HEK293 (cell line): Measurements from ENCODE around the gene OPRM1.

ENCODE experiments used
- CTCF ChIA-PET: fragments of 350-600 bp; formaldehyde crosslinking; extraction: SDS; loops from one replicate; lab custom pipeline; 2021; ENCODE audit warnings: antibody characterized with exemption; lab: Yijun Ruan, JAX
- POLR2A ChIA-PET: fragments of 300-600 bp; formaldehyde crosslinking; extraction: SDS; loops from one replicate; lab custom pipeline; 2020; ENCODE audit warnings: antibody characterized with exemption, inconsistent platforms; lab: Yijun Ruan, JAX
- H3K27ac ChIP-seq: fragments of 200-500 bp; sonication (Bioruptor generic); 2 replicates; pipeline ENCODE4 v1.5.1; 2014; ENCODE audit warnings: low read depth, low read length, control low read depth, inconsistent platforms; ENCODE audit errors: extremely low read depth
- H3K36me3 ChIP-seq, 2 experiments: fragments of 200-500 bp in 1 of 2; sonication (Bioruptor generic) in 1 of 2; 1 replicate in 1 of 2; 2 replicates in 1 of 2; pipeline ENCODE4 v1.5.1; 2014 to 2017; ENCODE audit warnings: inconsistent platforms in 2 of 2, low read length in 2 of 2; ENCODE audit not compliant: control insufficient read depth in 2 of 2, insufficient read depth in 1 of 2
- H3K4me1 ChIP-seq: fragments of 200-500 bp; sonication (Bioruptor generic); 2 replicates; pipeline ENCODE4 v1.5.1; 2014; ENCODE audit warnings: mild to moderate bottlenecking, low read length, inconsistent platforms; ENCODE audit not compliant: control insufficient read depth, insufficient read depth
- H3K4me3 ChIP-seq: 2 replicates; pipeline ENCODE4 v1.5.1; 2011; ENCODE audit warnings: low read depth, mild to moderate bottlenecking, control low read depth, low read length, moderate library complexity
- H3K9me3 ChIP-seq: fragments of 200-500 bp; sonication (Bioruptor generic); 2 replicates; pipeline ENCODE4 v1.5.1; 2014; ENCODE audit warnings: low read depth, low read length, inconsistent platforms; ENCODE audit not compliant: control insufficient read depth, insufficient read depth
- HOXA7 ChIP-seq: sonication (generic); formaldehyde crosslinking; IDR thresholded peaks from 2 replicates; pipeline ENCODE4 v1.8.1; 2022; ENCODE audit warnings: missing genetic modification reagents, borderline replicate concordance
- KLF7 ChIP-seq: fragments of 450-650 bp; formaldehyde crosslinking; IDR thresholded peaks from 2 replicates; pipeline ENCODE4 v1.5.1; 2016; ENCODE audit warnings: missing biosample characterization, missing genetic modification characterization, borderline replicate concordance
- PBX3 ChIP-seq: sonication (generic); formaldehyde crosslinking; IDR thresholded peaks from 2 replicates; pipeline ENCODE4 v1.8.1; 2022; ENCODE audit warnings: mild to moderate bottlenecking, moderate library complexity, missing genetic modification reagents
- PRDM4 ChIP-seq: fragments of 450-650 bp; formaldehyde crosslinking; IDR thresholded peaks from 2 replicates; pipeline ENCODE4 v1.5.1; 2017; ENCODE audit warnings: missing biosample characterization, missing genetic modification characterization
- REST ChIP-seq: fragments of 450-650 bp; formaldehyde crosslinking; IDR thresholded peaks from 2 replicates; pipeline ENCODE4 v1.5.1; 2016; ENCODE audit warnings: missing biosample characterization, missing genetic modification characterization
- SP7 ChIP-seq: fragments of 450-650 bp; formaldehyde crosslinking; IDR thresholded peaks from 2 replicates; pipeline ENCODE4 v1.5.1; 2016; ENCODE audit warnings: missing biosample characterization, missing genetic modification characterization
- ZBTB10 ChIP-seq: fragments of 450-650 bp; formaldehyde crosslinking; IDR thresholded peaks from 2 replicates; pipeline ENCODE4 v1.5.1; 2016; ENCODE audit warnings: missing biosample characterization, missing genetic modification characterization
- ZBTB17 ChIP-seq: fragments of 450-650 bp; formaldehyde crosslinking; IDR thresholded peaks from 2 replicates; pipeline ENCODE4 v1.5.1; 2016; ENCODE audit warnings: missing biosample characterization, missing genetic modification characterization
- ZFP3 ChIP-seq: fragments of 450-650 bp; formaldehyde crosslinking; IDR thresholded peaks from 2 replicates; pipeline ENCODE4 v1.5.1; 2016; ENCODE audit warnings: low read depth, missing biosample characterization, missing genetic modification characterization
- ZNF133 ChIP-seq: fragments of 450-650 bp; formaldehyde crosslinking; IDR thresholded peaks from 2 replicates; pipeline ENCODE4 v1.5.1; 2016; ENCODE audit warnings: missing biosample characterization, missing genetic modification characterization
- ZNF202 ChIP-seq: fragments of 450-650 bp; formaldehyde crosslinking; IDR thresholded peaks from 2 replicates; pipeline ENCODE4 v1.5.1; 2016; ENCODE audit warnings: missing biosample characterization, missing genetic modification characterization, borderline replicate concordance
- ZNF239 ChIP-seq: fragments of 450-650 bp; formaldehyde crosslinking; IDR thresholded peaks from 2 replicates; pipeline ENCODE4 v1.5.1; 2016; ENCODE audit warnings: missing biosample characterization, missing genetic modification characterization
- ZNF488 ChIP-seq: fragments of 450-650 bp; formaldehyde crosslinking; IDR thresholded peaks from 2 replicates; pipeline ENCODE4 v1.5.1; 2016; ENCODE audit warnings: missing biosample characterization, missing genetic modification characterization
- ZNF521 ChIP-seq: fragments of 450-650 bp; formaldehyde crosslinking; IDR thresholded peaks from 2 replicates; pipeline ENCODE4 v1.5.1; 2017; ENCODE audit warnings: missing biosample characterization, mild to moderate bottlenecking, missing genetic modification characterization
- ZNF530 ChIP-seq: fragments of 450-650 bp; formaldehyde crosslinking; IDR thresholded peaks from 2 replicates; pipeline ENCODE4 v1.5.1; 2016; ENCODE audit warnings: low read depth, missing biosample characterization, missing genetic modification characterization
- ZNF660 ChIP-seq: fragments of 450-650 bp; IDR thresholded peaks from 2 replicates; pipeline ENCODE4 v1.5.1; 2018; ENCODE audit warnings: missing biosample characterization, mild to moderate bottlenecking, missing genetic modification characterization

The OPRM1 gene

GRCh38 chr6:154039231-154039842, at the start of gene OPRM1:
Gene OPRM1 (plus strand): TSS chr6:154039240. CDS start chr6:154039545, 305 bp downstream.
- H3K4me3 ChIP-seq = no peak within 1 kb of the TSS
- ChIA-PET CTCF (interaction anchor here (0.6 kb wide), 2 partner anchors 67 to 156 kb away, joined by 3 read pairs; no protein-coding TSS in a partner anchor), POLR2A (no interaction called here)
- H3K9me3 ChIP-seq = no peaks in the 10 kb centered on the region
- H3K36me3 ChIP-seq = no peaks in the 10 kb centered on the region
- H3K4me1 ChIP-seq = no peaks in the 10 kb centered on the region
- H3K27ac ChIP-seq = no peak within 1 kb of the TSS
- no peak for TF ChIP-seq HOXA7 (CRISPR knock-in tag)
- TF ChIP-seq ZNF202 (tag by site-specific recombination) = peak; percentile 6; the same call in 1 of the 2 replicates
- TF ChIP-seq ZBTB10 (tag by site-specific recombination) = peak; percentile 33; the same call in 1 of the 2 replicates
- TF ChIP-seq ZNF660 (tag by site-specific recombination) = no peak
- no peak for TF ChIP-seq PRDM4 (tag by site-specific recombination)
- TF ChIP-seq ZBTB17 = 0 out of 2 replicates have a peak, but pooled peaks have one; percentile 20
- no peak for TF ChIP-seq ZNF530
- no peak for TF ChIP-seq SP7
- no peak for TF ChIP-seq ZFP3
- peak; percentile 99 for TF ChIP-seq REST (tag by site-specific recombination)
- TF ChIP-seq ZNF521 = no peak
- no peak for TF ChIP-seq ZNF239 (tag by site-specific recombination)
- TF ChIP-seq PBX3 (CRISPR knock-in tag) = peak; percentile 91; the same call in 1 of the 2 replicates

- POLR2A ChIA-PET = no interaction called here
- H3K36me3 ChIP-seq = no peaks in the 10 kb centered on the region
- no peaks in the 10 kb centered on the region for H3K4me1 ChIP-seq
- no peak for TF ChIP-seq ZFP3
- TF ChIP-seq ZNF133 (tag by site-specific recombination) = no peak
- no peak for TF ChIP-seq ZNF488 (tag by site-specific recombination)
- no peak for TF ChIP-seq KLF7 (tag by site-specific recombination)
- TF ChIP-seq, all 188 proteins: peak for 0
- CTCF ChIA-PET = no interaction called here
- Histone ChIP-seq H3K4me3 (no peak overlapping the region), H3K9me3 (no peaks in the 10 kb centered on the region), H3K27ac (no peak overlapping the region)
Observed at GRCh38 chr6:153989989-153990388, 49.1 kb upstream of the OPRM1 start.
